ENCODE results near the gene KDELR1.

Gene KDELR1

GRCh38 chr19:48397263-48398101 is 6.1 kb upstream of the KDELR1 start:
- H3K27ac ChIP-seq, result peak overlapping the region; percentile 63
- TF ChIP-seq ZFX (IDR thresholded peaks at IDR 0.05) (no peak), CTCF (conservative IDR thresholded peaks at IDR 0.05) (no peak)

- no peak for TF ChIP-seq CTCF (conservative IDR thresholded peaks at IDR 0.05)
- TF ChIP-seq ZFX (IDR thresholded peaks at IDR 0.05), result no peak
- no peak overlapping the region for H3K27ac ChIP-seq
These were observed 5.4 kb upstream of the KDELR1 start for GRCh38 chr19:48396824-48397176.

- no peak overlapping the region for H3K27ac ChIP-seq
- TF ChIP-seq CTCF (conservative IDR thresholded peaks at IDR 0.05) (no peak), ZFX (IDR thresholded peaks at IDR 0.05) (no peak)
These were observed 4.9 kb upstream of the KDELR1 start for GRCh38 chr19:48396016-48396823.

GRCh38 chr19:48395499-48395898 is 4.1 kb upstream of the KDELR1 start:
- H3K27ac ChIP-seq, result no peak overlapping the region
- TF ChIP-seq CTCF (conservative IDR thresholded peaks at IDR 0.05) (no peak), ZFX (IDR thresholded peaks at IDR 0.05) (no peak)

GRCh38 chr19:48395170-48395455 is 3.8 kb upstream of the KDELR1 start:
- H3K27ac ChIP-seq, result no peak overlapping the region
- no peak for TF ChIP-seq ZFX (IDR thresholded peaks at IDR 0.05)

- no peak for TF ChIP-seq ZFX (IDR thresholded peaks at IDR 0.05)
- H3K27ac ChIP-seq, result no peak overlapping the region
These were observed 3.2 kb upstream of the KDELR1 start for GRCh38 chr19:48394331-48395169.

- H3K27ac ChIP-seq, result no peak within 1 kb of the TSS
- no peak for TF ChIP-seq ZFX (IDR thresholded peaks at IDR 0.05)
- TF ChIP-seq CTCF (conservative IDR thresholded peaks at IDR 0.05), result no peak
These were observed 2.4 kb upstream of the KDELR1 start, which contains the start of gene GRIN2D for GRCh38 chr19:48393559-48394330. GRIN2D (plus strand) TSS chr19:48393668; CDS start chr19:48398393, 4,725 bp downstream.

Data from C4-2B (cell line).